BLaER1 (cell line): Measurements from ENCODE around the gene F12.

ENCODE experiments used
- H3K27ac ChIP-seq: shearing (Covaris generic); formaldehyde crosslinking; 2 replicates; pipeline ENCODE4 v1.8.1; 2022
- H3K27me3 ChIP-seq: shearing (Covaris generic); formaldehyde crosslinking; 2 replicates; pipeline ENCODE4 v1.8.1; 2022
- H3K36me3 ChIP-seq: shearing (Covaris generic); formaldehyde crosslinking; 2 replicates; pipeline ENCODE4 v1.8.1; 2022
- H3K4me1 ChIP-seq: shearing (Covaris generic); formaldehyde crosslinking; 2 replicates; pipeline ENCODE4 v1.8.1; 2022
- H3K4me2 ChIP-seq: shearing (Covaris generic); formaldehyde crosslinking; 2 replicates; pipeline ENCODE4 v1.8.1; 2022
- H3K4me3 ChIP-seq: shearing (Covaris generic); formaldehyde crosslinking; 2 replicates; pipeline ENCODE4 v1.8.1; 2022
- H3K9ac ChIP-seq: shearing (Covaris generic); formaldehyde crosslinking; 2 replicates; pipeline ENCODE4 v1.8.1; 2022
- H3K9me3 ChIP-seq: shearing (Covaris generic); formaldehyde crosslinking; 2 replicates; pipeline ENCODE4 v1.8.1; 2022
- H4K20me1 ChIP-seq: shearing (Covaris generic); formaldehyde crosslinking; 2 replicates; pipeline ENCODE4 v1.8.1; 2022
- Cebpa-rat ChIP-seq: shearing (Covaris generic); IDR thresholded peaks from 2 replicates; pipeline ENCODE4 v1.8.1; 2022

The F12 gene

GRCh38 chr5:177358370-177358819, 51.0 kb downstream of the F12 start:
- H3K9ac ChIP-seq = peak overlapping the region; percentile 82
- TF ChIP-seq Cebpa-rat = no peak
- H3K4me2 ChIP-seq = peak overlapping the region; percentile 99
- peak overlapping the region; percentile 73 for H3K4me3 ChIP-seq
- no peaks in the 10 kb centered on the region for H3K27me3 ChIP-seq
- no peaks in the 10 kb centered on the region for H3K36me3 ChIP-seq
- no peaks in the 10 kb centered on the region for H3K9me3 ChIP-seq
- H3K27ac ChIP-seq = peak overlapping the region; percentile 88
- no peaks in the 10 kb centered on the region for H4K20me1 ChIP-seq
- H3K4me1 ChIP-seq = peaks cover 84% of the 10 kb centered on the region

- Histone ChIP-seq H3K27ac (peak within 1 kb of the TSS; percentile 88), H3K27me3 (no peaks in the 10 kb centered on the region), H3K9ac (peak within 1 kb of the TSS; percentile 82), H3K4me3 (peak within 1 kb of the TSS; percentile 73), H3K36me3 (no peaks in the 10 kb centered on the region), H3K4me2 (peak within 1 kb of the TSS; percentile 99), H4K20me1 (no peaks in the 10 kb centered on the region), H3K9me3 (no peaks in the 10 kb centered on the region), H3K4me1 (peaks cover 77% of the 10 kb centered on the region)
- no peak for TF ChIP-seq Cebpa-rat
Measured at GRCh38 chr5:177357459-177358351, 51.7 kb downstream of the F12 start, which contains the start of gene RGS14. TSS of gene RGS14 (plus strand) at chr5:177357924. CDS start at chr5:177358025, 101 bp downstream.

GRCh38 chr5:177357146-177357458, 52.3 kb downstream of the F12 start:
- no peaks in the 10 kb centered on the region for H3K36me3 ChIP-seq
- H3K4me3 ChIP-seq = peak overlapping the region; percentile 73
- peaks cover 76% of the 10 kb centered on the region for H3K4me1 ChIP-seq
- H3K9me3 ChIP-seq = no peaks in the 10 kb centered on the region
- no peaks in the 10 kb centered on the region for H4K20me1 ChIP-seq
- peak overlapping the region; percentile 88 for H3K27ac ChIP-seq
- peak overlapping the region; percentile 99 for H3K4me2 ChIP-seq
- no peak for TF ChIP-seq Cebpa-rat
- H3K27me3 ChIP-seq = no peaks in the 10 kb centered on the region
- peak overlapping the region; percentile 82 for H3K9ac ChIP-seq

GRCh38 chr5:177356746-177357145, 52.6 kb downstream of the F12 start:
- Histone ChIP-seq H4K20me1 (no peaks in the 10 kb centered on the region), H3K9me3 (no peaks in the 10 kb centered on the region), H3K4me3 (peak overlapping the region; percentile 73; the same call in 1 of the 2 replicates), H3K4me2 (peak overlapping the region; percentile 99), H3K4me1 (peaks cover 75% of the 10 kb centered on the region), H3K27ac (peak overlapping the region; percentile 88), H3K27me3 (no peaks in the 10 kb centered on the region), H3K36me3 (no peaks in the 10 kb centered on the region), H3K9ac (0 out of 2 replicates have a peak overlapping the region, but pooled peaks have one; percentile 7)
- TF ChIP-seq Cebpa-rat = no peak

GRCh38 chr5:177355868-177356168, 53.5 kb downstream of the F12 start:
- Histone ChIP-seq H3K9me3 (no peaks in the 10 kb centered on the region), H3K4me1 (peaks cover 66% of the 10 kb centered on the region), H3K4me2 (peak overlapping the region; percentile 99), H4K20me1 (peaks cover 4% of the 10 kb centered on the region; the same call in 1 of the 2 replicates), H3K27me3 (no peaks in the 10 kb centered on the region), H3K36me3 (no peaks in the 10 kb centered on the region), H3K4me3 (no peak overlapping the region), H3K9ac (no peak overlapping the region), H3K27ac (peak overlapping the region; percentile 88; the same call in 1 of the 2 replicates)
- TF ChIP-seq Cebpa-rat = no peak

GRCh38 chr5:177355162-177355867, 54.0 kb downstream of the F12 start:
- Histone ChIP-seq H3K4me2 (peak overlapping the region; percentile 99), H4K20me1 (peaks cover 9% of the 10 kb centered on the region), H3K4me3 (no peak overlapping the region), H3K4me1 (peaks cover 69% of the 10 kb centered on the region), H3K27me3 (no peaks in the 10 kb centered on the region), H3K36me3 (no peaks in the 10 kb centered on the region), H3K9me3 (no peaks in the 10 kb centered on the region), H3K27ac (no peak overlapping the region), H3K9ac (no peak overlapping the region)
- TF ChIP-seq Cebpa-rat = no peak

- H3K4me1 ChIP-seq = peaks cover 69% of the 10 kb centered on the region
- H3K9ac ChIP-seq = no peak overlapping the region
- no peak overlapping the region for H3K4me3 ChIP-seq
- peaks cover 5% of the 10 kb centered on the region; the same call in 1 of the 2 replicates for H3K36me3 ChIP-seq
- peak overlapping the region; percentile 99; the same call in 1 of the 2 replicates for H3K4me2 ChIP-seq
- TF ChIP-seq Cebpa-rat = no peak
- H3K9me3 ChIP-seq = no peaks in the 10 kb centered on the region
- no peaks in the 10 kb centered on the region for H3K27me3 ChIP-seq
- peaks cover 15% of the 10 kb centered on the region for H4K20me1 ChIP-seq
- no peak overlapping the region for H3K27ac ChIP-seq
Measured at GRCh38 chr5:177354711-177355110, 54.7 kb downstream of the F12 start.

GRCh38 chr5:177354256-177354655, 55.1 kb downstream of the F12 start:
- Histone ChIP-seq H4K20me1 (peaks cover 19% of the 10 kb centered on the region), H3K9me3 (no peaks in the 10 kb centered on the region), H3K27ac (no peak overlapping the region), H3K36me3 (peaks cover 9% of the 10 kb centered on the region), H3K4me3 (no peak overlapping the region), H3K27me3 (no peaks in the 10 kb centered on the region), H3K4me2 (no peak overlapping the region), H3K9ac (no peak overlapping the region), H3K4me1 (peaks cover 69% of the 10 kb centered on the region)
- TF ChIP-seq Cebpa-rat = no peak

- no peaks in the 10 kb centered on the region for H3K27me3 ChIP-seq
- peaks cover 31% of the 10 kb centered on the region for H4K20me1 ChIP-seq
- no peak overlapping the region for H3K9ac ChIP-seq
- no peaks in the 10 kb centered on the region for H3K9me3 ChIP-seq
- peaks cover 15% of the 10 kb centered on the region for H3K36me3 ChIP-seq
- H3K4me1 ChIP-seq = peaks cover 69% of the 10 kb centered on the region
- no peak for TF ChIP-seq Cebpa-rat
- no peak overlapping the region for H3K4me2 ChIP-seq
- no peak overlapping the region for H3K4me3 ChIP-seq
- no peak overlapping the region for H3K27ac ChIP-seq
Measured at GRCh38 chr5:177353093-177353492, 56.3 kb downstream of the F12 start.
